Stimulated activated naive CD8-positive, alpha-beta T cell treated with anti-CD3 and anti-CD28 coated beads, Interleukin-15, Interleukin-2, amounts not matched to agents 100 ng/mL and 50 ng/mL, for 24 hours (primary cell): ENCODE results near the gene CYP17A1.
"Not testable (repeated sequence)": the region's sequence is repeated elsewhere in the genome, so short reads cannot be mapped to it uniquely, and the experiment has no call there.

Source experiments
- H3K27ac Mint-ChIP-seq: one replicate; pipeline ENCODE4 v1.8.0; 2021; ENCODE audit warnings: mild to moderate bottlenecking, mixed read lengths
- H3K27me3 Mint-ChIP-seq: one replicate; pipeline ENCODE4 v1.8.0; 2021; ENCODE audit warnings: mixed read lengths
- H3K36me3 Mint-ChIP-seq: one replicate; pipeline ENCODE4 v1.8.0; 2021; ENCODE audit warnings: low read depth, mixed read lengths
- H3K4me1 Mint-ChIP-seq: one replicate; pipeline ENCODE4 v1.8.0; 2021; ENCODE audit warnings: low read depth, mixed read lengths
- H3K4me3 Mint-ChIP-seq: one replicate; pipeline ENCODE4 v1.8.0; 2021; ENCODE audit warnings: mild to moderate bottlenecking, mixed read lengths
- H3K9me3 Mint-ChIP-seq: one replicate; pipeline ENCODE4 v1.8.0; 2021; ENCODE audit warnings: mixed read lengths

CYP17A1 gene

GRCh38 chr10:102850025-102850518, 12.9 kb upstream of the CYP17A1 start:
- Mint-ChIP-seq H3K4me1 (peaks cover 8% of the 10 kb centered on the region), H3K4me3 (no peak overlapping the region), H3K36me3 (no peaks in the 10 kb centered on the region), H3K27me3 (no peaks in the 10 kb centered on the region), H3K27ac (no peak overlapping the region), H3K9me3 (no peaks in the 10 kb centered on the region)

GRCh38 chr10:102845352-102845902, 8.2 kb upstream of the CYP17A1 start:
- Mint-ChIP-seq H3K4me3 (no peak overlapping the region), H3K27me3 (no peaks in the 10 kb centered on the region), H3K27ac (no peak overlapping the region), H3K9me3 (no peaks in the 10 kb centered on the region), H3K36me3 (no peaks in the 10 kb centered on the region), H3K4me1 (no peaks in the 10 kb centered on the region)

DNA sequence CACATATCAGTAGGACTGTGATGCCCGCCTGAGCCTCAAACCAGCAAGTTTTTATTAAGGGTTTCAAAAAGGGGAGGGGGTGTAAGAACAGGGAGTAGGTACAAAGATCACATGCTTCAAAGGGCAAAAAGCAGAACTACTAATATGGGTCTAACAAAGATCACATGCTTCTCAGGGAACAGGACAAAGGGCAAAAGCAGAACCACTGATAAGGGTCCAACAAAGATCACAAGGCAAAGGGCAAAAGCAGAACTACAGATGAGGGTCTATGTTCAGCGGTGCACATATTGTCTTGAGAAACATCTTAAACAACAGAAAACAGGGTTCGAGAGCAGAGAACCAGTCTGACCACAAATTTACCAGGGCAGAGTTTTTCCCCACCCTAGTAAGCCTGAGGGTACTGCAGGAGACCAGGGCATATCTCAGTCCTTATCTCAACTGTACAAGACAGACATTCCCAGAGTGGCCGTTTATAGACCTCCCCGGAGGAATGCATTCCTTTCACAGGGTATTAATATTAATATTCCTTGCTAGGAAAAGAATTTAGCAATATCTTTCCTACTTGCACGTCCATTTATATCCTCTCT, 7.1 kb upstream of the CYP17A1 start:
- not testable (repeated sequence) for H3K4me1 Mint-ChIP-seq, H3K4me3 Mint-ChIP-seq, H3K36me3 Mint-ChIP-seq, H3K27ac Mint-ChIP-seq, H3K9me3 Mint-ChIP-seq, H3K27me3 Mint-ChIP-seq

DNA sequence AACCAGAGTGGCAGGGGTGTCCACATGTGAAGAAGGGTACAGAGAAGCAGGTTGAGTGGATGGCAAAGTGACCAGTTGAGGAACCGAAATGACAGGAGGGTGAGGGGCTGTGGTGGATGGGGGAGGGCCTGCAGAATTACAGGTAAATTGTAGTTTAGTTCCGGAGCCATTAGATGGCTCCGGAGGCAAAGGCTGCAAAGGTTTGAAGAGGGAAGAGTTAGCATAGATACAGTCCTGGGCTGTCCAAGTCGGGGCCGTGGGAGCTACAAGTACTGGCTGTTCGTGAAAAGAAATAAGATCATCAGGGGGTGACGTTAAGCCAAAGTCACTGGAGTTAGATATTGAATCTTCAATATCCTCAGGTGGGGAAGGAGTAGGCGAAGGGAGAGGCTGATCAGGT, 5.9 kb upstream of the CYP17A1 start:
- H3K9me3 Mint-ChIP-seq, H3K27me3 Mint-ChIP-seq, H3K36me3 Mint-ChIP-seq, H3K4me3 Mint-ChIP-seq, H3K4me1 Mint-ChIP-seq, H3K27ac Mint-ChIP-seq: not testable (repeated sequence)

DNA sequence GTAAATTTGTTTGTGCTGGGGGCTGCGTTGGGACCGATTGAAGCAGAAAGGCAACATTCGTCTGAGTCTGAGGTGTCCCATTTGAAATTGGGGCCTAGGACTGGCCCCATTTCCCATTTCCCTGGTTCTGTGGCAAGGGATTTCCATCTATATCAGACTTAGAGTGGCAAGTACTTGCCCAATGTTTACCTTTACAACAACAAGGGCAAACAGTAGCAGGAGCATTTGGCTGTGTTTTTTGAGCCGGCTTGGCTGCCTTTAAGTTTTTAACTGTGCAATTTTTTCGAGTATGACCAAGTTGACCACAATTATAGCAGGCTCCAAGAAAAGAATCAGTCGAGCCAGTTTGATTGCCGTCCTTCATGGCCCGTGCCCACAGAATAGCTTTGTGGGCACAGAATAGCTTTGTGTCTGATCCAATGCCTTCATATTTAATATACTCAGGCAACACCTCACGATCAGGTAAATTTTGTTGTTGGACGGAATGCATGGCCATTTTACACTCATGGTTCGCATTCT, 4.7 kb upstream of the CYP17A1 start:
- Mint-ChIP-seq H3K4me3 (no peak overlapping the region), H3K9me3 (peaks cover 8% of the 10 kb centered on the region), H3K27ac (no peak overlapping the region), H3K27me3 (peaks cover 4% of the 10 kb centered on the region), H3K4me1 (no peaks in the 10 kb centered on the region), H3K36me3 (no peaks in the 10 kb centered on the region)

DNA sequence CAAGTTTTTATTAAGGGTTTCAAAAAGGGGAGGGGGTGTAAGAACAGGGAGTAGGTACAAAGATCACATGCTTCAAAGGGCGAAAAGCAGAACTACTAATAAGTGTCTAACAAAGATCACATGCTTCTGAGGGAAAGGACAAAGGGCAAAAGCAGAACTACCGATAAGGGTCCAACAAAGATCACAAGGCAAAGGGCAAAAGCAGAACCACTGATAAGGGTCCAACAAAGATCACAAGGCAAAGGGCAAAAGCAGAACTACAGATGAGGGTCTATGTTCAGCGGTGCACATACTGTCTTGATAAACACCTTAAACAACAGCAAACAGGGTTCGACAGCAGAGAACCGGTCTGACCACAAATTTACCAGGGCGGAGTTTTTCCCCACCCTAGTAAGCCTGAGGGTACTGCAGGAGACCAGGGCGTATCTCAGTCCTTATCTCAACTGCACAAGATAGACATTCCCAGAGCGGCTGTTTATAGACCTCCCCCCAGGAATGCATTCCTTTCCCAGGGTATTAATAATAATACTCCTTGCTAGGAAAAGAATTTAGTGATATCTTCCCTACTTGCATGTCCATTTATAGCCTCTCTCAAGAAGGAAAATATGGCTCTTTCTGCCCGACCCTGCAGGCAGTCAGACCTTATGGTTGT, 1.2 kb upstream of the CYP17A1 start:
- not testable (repeated sequence) for H3K27ac Mint-ChIP-seq, H3K36me3 Mint-ChIP-seq, H3K27me3 Mint-ChIP-seq, H3K4me3 Mint-ChIP-seq, H3K4me1 Mint-ChIP-seq, H3K9me3 Mint-ChIP-seq

GRCh38 chr10:102835007-102835482, 2.2 kb downstream of the CYP17A1 start:
- no peaks in the 10 kb centered on the region for H3K36me3 Mint-ChIP-seq
- H3K4me3 Mint-ChIP-seq, result no peak overlapping the region
- H3K9me3 Mint-ChIP-seq, result peaks cover 8% of the 10 kb centered on the region
- no peaks in the 10 kb centered on the region for H3K4me1 Mint-ChIP-seq
- peaks cover 4% of the 10 kb centered on the region for H3K27me3 Mint-ChIP-seq
- no peak overlapping the region for H3K27ac Mint-ChIP-seq

- Mint-ChIP-seq H3K36me3 (no peaks in the 10 kb centered on the region), H3K4me1 (no peaks in the 10 kb centered on the region), H3K27me3 (no peaks in the 10 kb centered on the region), H3K4me3 (no peak overlapping the region), H3K9me3 (peaks cover 8% of the 10 kb centered on the region), H3K27ac (no peak overlapping the region)
Observed at GRCh38 chr10:102834143-102834542, 3.1 kb downstream of the CYP17A1 start.

DNA sequence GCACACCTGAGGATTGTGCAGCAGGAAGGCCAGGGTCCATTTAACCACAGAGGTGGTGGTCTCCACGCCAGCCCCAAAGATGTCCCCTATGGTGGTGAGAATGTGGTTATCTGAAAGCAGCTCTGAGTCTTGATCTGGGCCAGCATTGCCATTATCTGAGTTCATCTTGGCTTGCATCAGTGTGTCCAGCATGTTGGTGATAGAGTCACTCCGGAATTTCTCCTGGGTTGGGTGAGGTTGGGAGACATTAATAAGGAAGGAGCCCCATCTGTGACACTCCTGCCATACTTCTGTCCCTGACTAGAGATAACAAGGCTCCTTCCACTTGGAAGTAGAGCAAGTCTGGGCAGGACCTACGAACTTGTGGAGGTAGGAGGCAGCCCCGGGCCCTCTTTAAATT, 4.2 kb downstream of the CYP17A1 start:
- Mint-ChIP-seq H3K27ac (no peak overlapping the region), H3K4me3 (no peak overlapping the region), H3K9me3 (peaks cover 4% of the 10 kb centered on the region), H3K36me3 (no peaks in the 10 kb centered on the region), H3K4me1 (no peaks in the 10 kb centered on the region), H3K27me3 (no peaks in the 10 kb centered on the region)

GRCh38 chr10:102832248-102832647, 5.0 kb downstream of the CYP17A1 start:
- Mint-ChIP-seq H3K36me3 (no peaks in the 10 kb centered on the region), H3K27ac (no peak overlapping the region), H3K4me3 (no peak overlapping the region), H3K9me3 (no peaks in the 10 kb centered on the region), H3K27me3 (no peaks in the 10 kb centered on the region), H3K4me1 (no peaks in the 10 kb centered on the region)

DNA sequence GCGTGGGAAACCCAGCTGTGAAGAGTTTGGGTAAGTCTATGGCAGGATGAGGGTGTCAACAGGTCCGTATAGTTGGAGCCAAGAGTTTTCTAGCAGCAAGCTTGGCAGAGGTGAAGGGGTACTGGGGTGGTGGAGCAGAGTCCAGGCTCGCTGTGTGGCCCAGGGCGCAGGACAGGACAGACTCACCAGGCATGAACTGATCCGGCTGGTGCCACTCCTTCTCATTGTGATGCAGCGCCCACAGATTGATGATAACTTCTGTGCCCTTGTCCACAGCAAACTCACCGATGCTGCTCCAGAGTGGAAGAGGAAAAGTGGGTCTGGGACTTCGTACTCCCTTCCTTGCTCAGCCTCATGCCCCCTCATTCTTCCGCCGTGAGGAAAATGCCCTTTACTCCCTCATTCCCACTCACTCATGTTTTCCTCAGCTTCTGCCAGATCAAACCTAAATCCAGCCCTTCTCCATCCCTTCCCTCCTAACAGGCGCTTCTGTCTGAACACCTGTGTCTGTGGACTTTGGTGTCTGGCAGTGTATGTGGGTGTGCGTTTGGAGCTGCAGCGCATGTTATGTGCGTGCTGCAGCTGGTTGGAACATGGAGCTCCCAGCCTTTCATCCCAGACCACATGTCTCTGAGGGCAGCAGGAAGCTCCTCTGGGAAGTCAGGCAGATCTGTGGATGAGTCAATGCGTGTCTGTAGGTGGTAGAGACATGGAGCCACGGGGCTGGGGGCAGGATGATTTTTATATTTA, 5.7 kb downstream of the CYP17A1 start:
- H3K4me3 Mint-ChIP-seq, result no peak overlapping the region
- H3K27ac Mint-ChIP-seq, result no peak overlapping the region
- no peaks in the 10 kb centered on the region for H3K27me3 Mint-ChIP-seq
- no peaks in the 10 kb centered on the region for H3K9me3 Mint-ChIP-seq
- no peaks in the 10 kb centered on the region for H3K4me1 Mint-ChIP-seq
- H3K36me3 Mint-ChIP-seq, result no peaks in the 10 kb centered on the region

- Mint-ChIP-seq H3K9me3 (no peaks in the 10 kb centered on the region), H3K4me1 (no peaks in the 10 kb centered on the region), H3K27me3 (no peaks in the 10 kb centered on the region), H3K36me3 (no peaks in the 10 kb centered on the region), H3K4me3 (no peak overlapping the region), H3K27ac (no peak overlapping the region)
Observed at GRCh38 chr10:102827597-102827975, 9.6 kb downstream of the CYP17A1 start.

GRCh38 chr10:102826148-102826796, 10.9 kb downstream of the CYP17A1 start:
- Mint-ChIP-seq H3K27me3 (no peaks in the 10 kb centered on the region), H3K36me3 (no peaks in the 10 kb centered on the region), H3K27ac (no peak overlapping the region), H3K4me1 (no peaks in the 10 kb centered on the region), H3K9me3 (no peaks in the 10 kb centered on the region), H3K4me3 (no peak overlapping the region)

DNA sequence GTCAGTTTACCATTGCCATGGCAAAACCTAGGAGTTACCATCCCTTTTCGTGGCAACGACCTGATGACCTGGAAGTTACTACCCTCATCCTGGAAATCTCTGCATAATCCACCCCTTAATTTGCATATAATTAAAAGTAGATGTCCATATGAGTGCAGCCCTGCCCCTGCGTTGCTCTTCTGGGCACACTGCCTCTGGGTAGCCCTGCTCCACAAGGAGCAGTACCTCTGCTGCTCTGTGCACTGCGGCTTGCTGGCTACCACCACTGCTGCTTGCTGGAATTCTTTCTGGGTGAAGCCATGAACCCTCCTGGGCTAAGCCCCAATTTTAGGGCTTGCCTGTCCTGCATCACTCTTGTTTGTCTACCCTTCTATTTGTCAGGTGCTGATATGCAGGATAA, 12.5 kb downstream of the CYP17A1 start:
- Mint-ChIP-seq H3K36me3 (no peaks in the 10 kb centered on the region), H3K4me3 (no peak overlapping the region), H3K27me3 (no peaks in the 10 kb centered on the region), H3K27ac (no peak overlapping the region), H3K9me3 (no peaks in the 10 kb centered on the region), H3K4me1 (no peaks in the 10 kb centered on the region)

DNA sequence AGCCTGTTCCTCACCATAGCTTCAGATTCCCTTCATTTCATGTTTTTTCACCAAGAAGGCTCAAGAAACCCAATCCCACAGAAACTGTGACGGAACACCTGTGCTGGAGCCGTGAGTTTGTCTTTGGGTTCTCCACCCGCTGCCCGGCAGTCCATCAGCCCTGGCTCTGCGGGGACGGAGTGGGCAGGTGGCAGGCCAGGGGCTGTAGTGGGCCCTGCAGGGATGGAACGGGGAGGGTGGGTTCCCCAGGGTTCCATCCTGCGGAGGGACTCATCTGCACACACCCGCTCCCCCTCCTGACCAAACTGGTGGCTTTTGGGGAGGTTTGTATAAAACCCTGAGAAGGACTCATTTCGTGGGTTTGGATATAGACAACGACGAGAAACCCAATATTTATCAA, 15.0 kb downstream of the CYP17A1 start:
- no peak overlapping the region for H3K27ac Mint-ChIP-seq

More for the DNA sequence above, 15.0 kb downstream of the CYP17A1 start:
- Mint-ChIP-seq H3K27me3 (no peaks in the 10 kb centered on the region), H3K9me3 (no peaks in the 10 kb centered on the region), H3K4me3 (no peak overlapping the region), H3K4me1 (no peaks in the 10 kb centered on the region), H3K36me3 (no peaks in the 10 kb centered on the region)
